ENCODE measurements around the gene PCDH1. TPM values are rescaled to one million over a fixed set of nuclear protein-coding genes. Genes with fewer than 3 reads are reported as not detected.

Gene PCDH1
- total RNA-seq, 2 donors from 2014 or later = 24.9 to 31.3 TPM

- H3K36me3 ChIP-seq (replicated peaks in 1 of 2; ENCODE audit: insufficient read depth in 1 of 2, low read depth in 2 of 2) = no peaks in the 10 kb centered on the region
- no peak for TF ChIP-seq POLR2A (IDR thresholded peaks at IDR 0.05)
- TF ChIP-seq CTCF (IDR thresholded peaks at IDR 0.05) = no peak
- WGBS, 2 donors = 72 to 80% methylated on average over 6 of the region's 6 CpGs
- intact Hi-C loops (cut with DNase I) = no loop called here
- H3K4me3 ChIP-seq = no peak overlapping the region
- no peaks in the 10 kb centered on the region for H3K9me3 ChIP-seq
- no peaks in the 10 kb centered on the region for H3K27me3 ChIP-seq
- H3K4me1 ChIP-seq = no peaks in the 10 kb centered on the region
- ATAC-seq (no peak), DNase-seq (no peak)
- no peak overlapping the region for H3K27ac ChIP-seq
These were observed 60.6 kb downstream of the PCDH1 start for GRCh38 chr5:141817631-141818030.

GRCh38 chr5:141816598-141817399, 61.4 kb downstream of the PCDH1 start:
- 45 to 54% methylated on average over 8 to 11 of the region's 11 CpGs for WGBS, 2 donors
- TF ChIP-seq CTCF (IDR thresholded peaks at IDR 0.05) (no peak), POLR2A (IDR thresholded peaks at IDR 0.05) (no peak)
- Histone ChIP-seq H3K36me3 (replicated peaks in 1 of 2; ENCODE audit: insufficient read depth in 1 of 2, low read depth in 2 of 2) (no peaks in the 10 kb centered on the region), H3K4me1 (peaks cover 2% of the 10 kb centered on the region), H3K9me3 (no peaks in the 10 kb centered on the region), H3K4me3 (no peak overlapping the region), H3K27ac (no peak overlapping the region), H3K27me3 (no peaks in the 10 kb centered on the region)
- intact Hi-C loops (cut with DNase I) = no loop called here
- no peak for DNase-seq
- peak; percentile 41 for ATAC-seq

- WGBS, 2 donors = 72 to 79% methylated on average over 2 to 3 of the region's 3 CpGs
- Histone ChIP-seq H3K4me3 (no peak overlapping the region), H3K36me3 (replicated peaks in 1 of 2; ENCODE audit: insufficient read depth in 1 of 2, low read depth in 2 of 2) (no peaks in the 10 kb centered on the region), H3K27me3 (no peaks in the 10 kb centered on the region), H3K4me1 (peaks cover 6% of the 10 kb centered on the region), H3K27ac (peak overlapping the region in 1 of 4 donors; percentile 30), H3K9me3 (no peaks in the 10 kb centered on the region)
- DNase-seq = no peak
- TF ChIP-seq CTCF (IDR thresholded peaks at IDR 0.05) (no peak), POLR2A (IDR thresholded peaks at IDR 0.05) (no peak)
- no peak for ATAC-seq
- intact Hi-C loops (cut with DNase I) = no loop called here
These were observed 62.4 kb downstream of the PCDH1 start for GRCh38 chr5:141815796-141816180.

GRCh38 chr5:141815051-141815795, 63.0 kb downstream of the PCDH1 start:
- Histone ChIP-seq H3K36me3 (replicated peaks in 1 of 2; ENCODE audit: insufficient read depth in 1 of 2, low read depth in 2 of 2) (no peaks in the 10 kb centered on the region), H3K4me3 (no peak overlapping the region), H3K27me3 (no peaks in the 10 kb centered on the region), H3K27ac (no peak overlapping the region), H3K4me1 (peaks cover 6% of the 10 kb centered on the region), H3K9me3 (no peaks in the 10 kb centered on the region)
- TF ChIP-seq CTCF (IDR thresholded peaks at IDR 0.05) (no peak), POLR2A (IDR thresholded peaks at IDR 0.05) (no peak)
- DNase-seq (no peak), ATAC-seq (no peak)
- intact Hi-C loops (cut with DNase I) = no loop called here

Measured in body of pancreas (tissue), 4 donors.